Measurements from ENCODE around the gene METTL18.

Gene METTL18

GRCh38 chr1:169768161-169768560, 26.5 kb downstream of the METTL18 start:
- Histone ChIP-seq H2BK12ac (ENCODE audit: low read length) (peak overlapping the region; percentile 80), H2BK5ac (ENCODE audit: low read depth, low read length, poor library complexity) (peak overlapping the region; percentile 68), H4K12ac (ENCODE audit: low read depth, low read length) (no peak overlapping the region), H2AFZ (ENCODE audit: insufficient read depth, low read length, poor library complexity) (no peak overlapping the region), H2AK5ac (ENCODE audit: low read length) (peak overlapping the region; percentile 46), H3K79me1 (ENCODE audit: low read length) (peaks cover 11% of the 10 kb centered on the region), H3K4me1 (ENCODE audit: control insufficient read depth in 1 of 2, insufficient read depth in 2 of 2, low read length in 2 of 2) (peaks cover 3 to 6% of the 10 kb centered on the region in 2 experiments), H3K9me3 (ENCODE audit: insufficient read depth, low read depth, low read length) (no peaks in the 10 kb centered on the region), H3K14ac (ENCODE audit: low read length) (no peak overlapping the region), H3K4me2 (ENCODE audit: low read length) (no peak overlapping the region), H4K8ac (ENCODE audit: low read depth, low read length) (no peak overlapping the region), H3K27me3 (ENCODE audit: insufficient read depth, low read length) (no peaks in the 10 kb centered on the region), H3K36me3 (ENCODE audit: control insufficient read depth in 1 of 2, insufficient read depth in 2 of 2, low read length in 2 of 2) (no peaks in the 10 kb centered on the region), H3K27ac (ENCODE audit: low read depth, low read length) (no peak overlapping the region), H3K9ac (ENCODE audit: low read length) (no peak overlapping the region), H3K4ac (ENCODE audit: low read depth, low read length) (no peak overlapping the region), H3K4me3 (ENCODE audit: low read depth, low read length) (no peak overlapping the region), H2BK120ac (ENCODE audit: insufficient read depth, low read length, poor library complexity) (peak overlapping the region; percentile 46), H3K79me2 (ENCODE audit: control insufficient read depth, insufficient read depth, low read length, poor library complexity) (no peaks in the 10 kb centered on the region), H3K18ac (ENCODE audit: low read length) (no peak overlapping the region), H3K23ac (ENCODE audit: low read length) (no peak overlapping the region), H4K91ac (ENCODE audit: low read depth, low read length) (peak overlapping the region; percentile 14)
- WGBS (ENCODE audit: extremely low coverage, insufficient coverage, insufficient read length): no CpG with 5 or more reads among the region's 2 CpGs
- DNase-seq: no peak

DNA sequence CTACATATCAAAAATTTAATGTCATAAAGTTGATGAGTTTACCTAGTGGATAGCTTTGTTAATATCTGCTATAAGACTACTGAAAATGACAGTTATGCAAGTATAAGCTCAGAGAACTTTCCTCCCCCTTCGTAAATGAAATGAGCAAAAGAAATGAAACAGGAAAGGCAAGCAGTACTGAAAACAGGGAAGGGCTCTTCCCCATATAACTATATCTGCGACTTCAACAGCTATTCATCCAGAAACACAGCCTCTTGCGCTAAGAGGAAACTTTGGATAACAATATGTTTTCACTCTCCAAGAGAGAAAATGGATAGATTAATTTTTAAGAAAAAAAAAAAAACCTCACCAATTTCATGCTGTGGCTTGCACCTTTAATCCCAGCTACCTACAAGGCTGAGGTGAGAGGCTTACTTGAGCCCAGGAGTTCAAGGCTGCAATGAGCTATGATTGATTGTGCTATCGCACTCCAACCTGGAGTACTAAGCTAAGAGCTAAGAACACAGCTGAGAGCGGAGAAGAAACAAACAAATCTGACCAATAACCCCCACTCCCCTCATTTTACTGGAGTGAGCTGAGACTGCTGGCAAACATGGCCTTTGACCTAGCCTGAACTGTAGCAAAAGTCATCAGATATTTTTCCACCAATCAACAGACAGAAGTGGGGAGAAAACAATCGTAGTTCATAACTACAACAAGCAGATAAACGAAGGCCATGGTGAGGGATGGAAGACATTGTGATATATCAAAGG, 29.0 kb downstream of the METTL18 start:
- Histone ChIP-seq H4K8ac (ENCODE audit: low read depth, low read length) (peak overlapping the region; percentile 79), H3K9ac (ENCODE audit: low read length) (no peak overlapping the region), H4K91ac (ENCODE audit: low read depth, low read length) (peak overlapping the region; percentile 68), H3K18ac (ENCODE audit: low read length) (peak overlapping the region; percentile 86), H3K14ac (ENCODE audit: low read length) (peak overlapping the region; percentile 84), H3K27me3 (ENCODE audit: insufficient read depth, low read length) (no peaks in the 10 kb centered on the region), H2BK5ac (ENCODE audit: low read depth, low read length, poor library complexity) (no peak overlapping the region), H2AFZ (ENCODE audit: insufficient read depth, low read length, poor library complexity) (peak overlapping the region; percentile 71), H3K9me3 (ENCODE audit: insufficient read depth, low read depth, low read length) (no peaks in the 10 kb centered on the region), H3K79me1 (ENCODE audit: low read length) (peaks cover 11% of the 10 kb centered on the region), H3K4me3 (ENCODE audit: low read depth, low read length) (no peak overlapping the region), H2BK12ac (ENCODE audit: low read length) (peak overlapping the region; percentile 94), H3K36me3 (ENCODE audit: control insufficient read depth in 1 of 2, insufficient read depth in 2 of 2, low read length in 2 of 2) (no peaks in the 10 kb centered on the region), H3K23ac (ENCODE audit: low read length) (no peak overlapping the region), H3K27ac (ENCODE audit: low read depth, low read length) (no peak overlapping the region), H4K12ac (ENCODE audit: low read depth, low read length) (no peak overlapping the region), H3K4me1 (ENCODE audit: control insufficient read depth in 1 of 2, insufficient read depth in 2 of 2, low read length in 2 of 2) (peaks cover 6 to 9% of the 10 kb centered on the region in 2 experiments), H2AK5ac (ENCODE audit: low read length) (peak overlapping the region; percentile 69), H2BK120ac (ENCODE audit: insufficient read depth, low read length, poor library complexity) (peak overlapping the region; percentile 91), H3K4me2 (ENCODE audit: low read length) (no peak overlapping the region), H3K79me2 (ENCODE audit: control insufficient read depth, insufficient read depth, low read length, poor library complexity) (no peaks in the 10 kb centered on the region), H3K4ac (ENCODE audit: low read depth, low read length) (no peak overlapping the region)
- WGBS (ENCODE audit: extremely low coverage, insufficient coverage, insufficient read length): no CpG with 5 or more reads among the region's 7 CpGs
- no peak for DNase-seq

DNA sequence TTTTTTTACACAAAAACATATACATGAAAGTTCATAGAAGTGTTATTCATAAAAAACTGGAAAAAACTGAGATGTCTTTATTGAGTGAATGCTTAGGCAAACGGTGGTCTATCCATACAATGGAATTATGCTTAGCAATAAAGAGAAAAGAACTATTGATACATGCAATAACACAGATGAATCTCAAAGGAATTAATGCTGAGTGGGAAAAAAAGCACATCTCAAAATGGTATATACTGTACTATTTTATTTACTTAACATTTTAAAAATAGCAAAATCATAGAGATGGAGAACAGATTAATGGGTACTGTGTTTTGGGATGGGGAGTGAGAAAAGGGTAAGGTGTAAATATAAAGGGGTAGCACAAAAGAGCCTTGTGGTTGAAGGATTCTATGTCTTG, 29.8 kb downstream of the METTL18 start:
- H3K4me1 ChIP-seq (ENCODE audit: control insufficient read depth in 1 of 2, insufficient read depth in 2 of 2, low read length in 2 of 2): peaks cover 6 to 9% of the 10 kb centered on the region in 2 experiments
- no peaks in the 10 kb centered on the region for H3K36me3 ChIP-seq (ENCODE audit: control insufficient read depth in 1 of 2, insufficient read depth in 2 of 2, low read length in 2 of 2)
- no peaks in the 10 kb centered on the region for H3K9me3 ChIP-seq (ENCODE audit: insufficient read depth, low read depth, low read length)
- no peaks in the 10 kb centered on the region for H3K27me3 ChIP-seq (ENCODE audit: insufficient read depth, low read length)
- no peak overlapping the region for H3K23ac ChIP-seq (ENCODE audit: low read length)
- H3K79me2 ChIP-seq (ENCODE audit: control insufficient read depth, insufficient read depth, low read length, poor library complexity): no peaks in the 10 kb centered on the region
- H3K4me2 ChIP-seq (ENCODE audit: low read length): no peak overlapping the region
- no peak overlapping the region for H3K14ac ChIP-seq (ENCODE audit: low read length)
- no peak overlapping the region for H2AFZ ChIP-seq (ENCODE audit: insufficient read depth, low read length, poor library complexity)
- H4K12ac ChIP-seq (ENCODE audit: low read depth, low read length): no peak overlapping the region
- DNase-seq: no peak
- H3K4ac ChIP-seq (ENCODE audit: low read depth, low read length): no peak overlapping the region
- no peak overlapping the region for H2BK12ac ChIP-seq (ENCODE audit: low read length)
- no peak overlapping the region for H3K9ac ChIP-seq (ENCODE audit: low read length)
- H2AK5ac ChIP-seq (ENCODE audit: low read length): no peak overlapping the region
- H3K4me3 ChIP-seq (ENCODE audit: low read depth, low read length): no peak overlapping the region
- H3K27ac ChIP-seq (ENCODE audit: low read depth, low read length): no peak overlapping the region
- no peak overlapping the region for H2BK5ac ChIP-seq (ENCODE audit: low read depth, low read length, poor library complexity)
- no peak overlapping the region for H2BK120ac ChIP-seq (ENCODE audit: insufficient read depth, low read length, poor library complexity)
- WGBS (ENCODE audit: extremely low coverage, insufficient coverage, insufficient read length): no CpG with 5 or more reads among the region's 1 CpG
- H3K18ac ChIP-seq (ENCODE audit: low read length): no peak overlapping the region
- H4K91ac ChIP-seq (ENCODE audit: low read depth, low read length): no peak overlapping the region
- peaks cover 7% of the 10 kb centered on the region for H3K79me1 ChIP-seq (ENCODE audit: low read length)
- no peak overlapping the region for H4K8ac ChIP-seq (ENCODE audit: low read depth, low read length)

GRCh38 chr1:169762699-169763098, 32.0 kb downstream of the METTL18 start:
- Histone ChIP-seq H3K9ac (ENCODE audit: low read length) (no peak overlapping the region), H3K23ac (ENCODE audit: low read length) (no peak overlapping the region), H3K79me1 (ENCODE audit: low read length) (peaks cover 5% of the 10 kb centered on the region), H2AK5ac (ENCODE audit: low read length) (no peak overlapping the region), H4K8ac (ENCODE audit: low read depth, low read length) (no peak overlapping the region), H2AFZ (ENCODE audit: insufficient read depth, low read length, poor library complexity) (no peak overlapping the region), H2BK5ac (ENCODE audit: low read depth, low read length, poor library complexity) (no peak overlapping the region), H3K18ac (ENCODE audit: low read length) (no peak overlapping the region), H3K4me3 (ENCODE audit: low read depth, low read length) (no peak overlapping the region), H3K4me2 (ENCODE audit: low read length) (no peak overlapping the region), H2BK12ac (ENCODE audit: low read length) (peak overlapping the region; percentile 18), H3K36me3 (ENCODE audit: control insufficient read depth in 1 of 2, insufficient read depth in 2 of 2, low read length in 2 of 2) (no peaks in the 10 kb centered on the region), H3K79me2 (ENCODE audit: control insufficient read depth, insufficient read depth, low read length, poor library complexity) (no peaks in the 10 kb centered on the region), H4K12ac (ENCODE audit: low read depth, low read length) (no peak overlapping the region), H3K14ac (ENCODE audit: low read length) (no peak overlapping the region), H3K4ac (ENCODE audit: low read depth, low read length) (no peak overlapping the region), H3K27me3 (ENCODE audit: insufficient read depth, low read length) (no peaks in the 10 kb centered on the region), H3K4me1 (ENCODE audit: control insufficient read depth in 1 of 2, insufficient read depth in 2 of 2, low read length in 2 of 2) (peaks cover 6 to 9% of the 10 kb centered on the region in 2 experiments), H3K27ac (ENCODE audit: low read depth, low read length) (no peak overlapping the region), H2BK120ac (ENCODE audit: insufficient read depth, low read length, poor library complexity) (no peak overlapping the region), H3K9me3 (ENCODE audit: insufficient read depth, low read depth, low read length) (peaks cover 5% of the 10 kb centered on the region), H4K91ac (ENCODE audit: low read depth, low read length) (no peak overlapping the region)
- no CpG with 5 or more reads among the region's 1 CpG for WGBS (ENCODE audit: extremely low coverage, insufficient coverage, insufficient read length)
- no peak for DNase-seq
